PC-3 (cell line): ENCODE results near the gene NFATC2.

Experiments used
- EZH2phosphoT487 ChIP-seq: fragments of 300-600 bp; sonication (generic); IDR thresholded peaks from 2 replicates; pipeline ENCODE4 v1.6.1; 2018; ENCODE audit warnings: mild to moderate bottlenecking, antibody characterized with exemption, low read length, borderline replicate concordance
- TF ChIP-seq, protein P1 (sequence below): fragments of 300-600 bp; sonication (generic); conservative IDR thresholded peaks from 2 replicates; pipeline ENCODE4 v1.5.1; 2017; ENCODE audit warnings: antibody characterized with exemption, low read depth, mild to moderate bottlenecking, low read length

DNA sequence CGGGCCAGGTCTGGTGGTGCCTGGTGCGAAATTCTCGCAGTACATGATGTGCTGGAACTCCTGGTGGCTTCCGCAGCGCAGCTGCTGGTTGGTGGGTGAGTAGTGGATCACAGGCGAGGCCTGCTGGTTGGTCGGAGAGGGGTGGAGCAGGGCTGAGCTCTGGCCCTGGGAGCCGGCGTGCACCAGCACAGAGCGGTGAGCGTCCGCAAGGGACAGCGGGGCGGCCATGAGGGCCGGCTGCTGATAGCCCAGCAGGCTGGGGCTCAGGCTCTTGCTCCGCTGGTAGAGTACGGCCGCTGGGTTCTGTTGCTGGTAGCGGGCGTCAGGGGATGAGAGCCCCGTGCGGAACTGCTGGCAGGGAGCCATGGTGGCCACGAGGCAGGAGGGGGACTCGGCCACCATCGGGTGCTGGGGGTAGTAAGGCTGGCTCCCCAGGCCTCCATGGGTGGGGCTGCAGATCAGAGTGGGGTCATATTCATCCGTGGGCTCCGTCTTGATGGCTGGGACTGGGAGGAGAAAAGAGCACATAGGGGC is 110.2 kb downstream of the NFATC2 start:
- TF ChIP-seq, protein P1, sequence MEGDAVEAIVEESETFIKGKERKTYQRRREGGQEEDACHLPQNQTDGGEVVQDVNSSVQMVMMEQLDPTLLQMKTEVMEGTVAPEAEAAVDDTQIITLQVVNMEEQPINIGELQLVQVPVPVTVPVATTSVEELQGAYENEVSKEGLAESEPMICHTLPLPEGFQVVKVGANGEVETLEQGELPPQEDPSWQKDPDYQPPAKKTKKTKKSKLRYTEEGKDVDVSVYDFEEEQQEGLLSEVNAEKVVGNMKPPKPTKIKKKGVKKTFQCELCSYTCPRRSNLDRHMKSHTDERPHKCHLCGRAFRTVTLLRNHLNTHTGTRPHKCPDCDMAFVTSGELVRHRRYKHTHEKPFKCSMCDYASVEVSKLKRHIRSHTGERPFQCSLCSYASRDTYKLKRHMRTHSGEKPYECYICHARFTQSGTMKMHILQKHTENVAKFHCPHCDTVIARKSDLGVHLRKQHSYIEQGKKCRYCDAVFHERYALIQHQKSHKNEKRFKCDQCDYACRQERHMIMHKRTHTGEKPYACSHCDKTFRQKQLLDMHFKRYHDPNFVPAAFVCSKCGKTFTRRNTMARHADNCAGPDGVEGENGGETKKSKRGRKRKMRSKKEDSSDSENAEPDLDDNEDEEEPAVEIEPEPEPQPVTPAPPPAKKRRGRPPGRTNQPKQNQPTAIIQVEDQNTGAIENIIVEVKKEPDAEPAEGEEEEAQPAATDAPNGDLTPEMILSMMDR, result no peak
- TF ChIP-seq EZH2phosphoT487, result no peak
